PC-9 (cell line): Measurements from ENCODE around the gene CACNA1B. TPM values are rescaled to one million over a fixed set of nuclear protein-coding genes. Genes with fewer than 3 reads are reported as not detected.
"Not testable (repeated sequence)": the region's sequence is repeated elsewhere in the genome, so short reads cannot be mapped to it uniquely, and the experiment has no call there.

Source experiments
- BruUV-seq: library from RNA; stranded (reverse); fragments of 400-500 nt; replicated peaks from 2 replicates; lab custom pipeline; 2021; lab: Mats Ljungman, UMichigan
- CTCF ChIA-PET: fragments of 300-600 bp; sonication (Branson Sonifier 250); formaldehyde crosslinking; loops from one replicate; lab custom pipeline; 2022; ENCODE audit warnings: antibody characterized with exemption; lab: Charles Lee
- POLR2A ChIA-PET: fragments of 300-600 bp; sonication (Branson Sonifier 250); formaldehyde crosslinking; loops from one replicate; lab custom pipeline; 2022; ENCODE audit warnings: antibody characterized with exemption; ENCODE audit not compliant: unreplicated experiment; lab: Charles Lee
- DNase-seq, 2 experiments: peaks; one replicate each; pipeline versions ENCODE4 v3.0.0 to v3.0.0-alpha.2; 2015 to 2022; ENCODE audit warnings: mixed read lengths in 1 of 2
- H2AFZ ChIP-seq: fragments of 200-600 bp; sonication (generic); 2 replicates; pipeline ENCODE4 v1.8.1; 2017; ENCODE audit warnings: antibody characterized with exemption
- H3F3A ChIP-seq: fragments of 200-600 bp; sonication (generic); 2 replicates; pipeline ENCODE4 v1.8.1; 2017; ENCODE audit warnings: antibody characterized with exemption, mild to moderate bottlenecking, low read depth; ENCODE audit not compliant: insufficient read depth
- H3K27ac ChIP-seq: fragments of 200-600 bp; sonication (generic); 2 replicates; pipeline ENCODE4 v1.6.1; 2016; ENCODE audit warnings: mixed run types
- H3K27me3 ChIP-seq: fragments of 200-600 bp; sonication (generic); 2 replicates; pipeline ENCODE4 v1.6.1; 2016; ENCODE audit warnings: low read depth, mixed run types; ENCODE audit not compliant: insufficient read depth
- H3K36me3 ChIP-seq: fragments of 200-600 bp; sonication (generic); 2 replicates; pipeline ENCODE4 v1.6.1; 2016; ENCODE audit warnings: low read depth, mixed run types
- H3K4me1 ChIP-seq: fragments of 200-600 bp; sonication (generic); replicated peaks from 2 replicates; pipeline ENCODE4 v1.6.1; 2016; ENCODE audit warnings: mixed run types; ENCODE audit not compliant: insufficient read depth
- H3K4me2 ChIP-seq: fragments of 200-600 bp; sonication (generic); 2 replicates; pipeline ENCODE4 v1.6.1; 2017; ENCODE audit warnings: mixed run types
- H3K4me3 ChIP-seq: fragments of 200-600 bp; sonication (generic); 2 replicates; pipeline ENCODE4 v1.6.1; 2016; ENCODE audit warnings: mixed run types
- H3K79me2 ChIP-seq: fragments of 200-600 bp; sonication (generic); 2 replicates; pipeline ENCODE4 v1.6.1; 2017; ENCODE audit warnings: low read depth, mixed run types
- H3K9me2 ChIP-seq: fragments of 200-600 bp; sonication (generic); 2 replicates; pipeline ENCODE4 v1.8.1; 2017; ENCODE audit warnings: mild to moderate bottlenecking; ENCODE audit not compliant: insufficient read depth
- H3K9me3 ChIP-seq: fragments of 200-600 bp; sonication (generic); 2 replicates; pipeline ENCODE4 v1.8.1; 2016; ENCODE audit warnings: low read depth; ENCODE audit not compliant: insufficient read depth
- H4K20me1 ChIP-seq: fragments of 200-600 bp; sonication (generic); 2 replicates; pipeline ENCODE4 v1.8.1; 2017; ENCODE audit not compliant: insufficient read depth
- intact Hi-C: fragments of 100-400 bp; cut with micrococcal nuclease; formaldehyde crosslinking; loops from one replicate; pipeline ENCODE4 v1.10.0; 2022; ENCODE audit not compliant: unreplicated experiment
- total RNA-seq: library from RNA; stranded (reverse); gene quantifications from 2 replicates; pipeline ENCODE4 v1.2.3, GENCODE V29; 2021

CACNA1B gene
- total RNA-seq, 1 experiment from 2014 or later = not detected

DNA sequence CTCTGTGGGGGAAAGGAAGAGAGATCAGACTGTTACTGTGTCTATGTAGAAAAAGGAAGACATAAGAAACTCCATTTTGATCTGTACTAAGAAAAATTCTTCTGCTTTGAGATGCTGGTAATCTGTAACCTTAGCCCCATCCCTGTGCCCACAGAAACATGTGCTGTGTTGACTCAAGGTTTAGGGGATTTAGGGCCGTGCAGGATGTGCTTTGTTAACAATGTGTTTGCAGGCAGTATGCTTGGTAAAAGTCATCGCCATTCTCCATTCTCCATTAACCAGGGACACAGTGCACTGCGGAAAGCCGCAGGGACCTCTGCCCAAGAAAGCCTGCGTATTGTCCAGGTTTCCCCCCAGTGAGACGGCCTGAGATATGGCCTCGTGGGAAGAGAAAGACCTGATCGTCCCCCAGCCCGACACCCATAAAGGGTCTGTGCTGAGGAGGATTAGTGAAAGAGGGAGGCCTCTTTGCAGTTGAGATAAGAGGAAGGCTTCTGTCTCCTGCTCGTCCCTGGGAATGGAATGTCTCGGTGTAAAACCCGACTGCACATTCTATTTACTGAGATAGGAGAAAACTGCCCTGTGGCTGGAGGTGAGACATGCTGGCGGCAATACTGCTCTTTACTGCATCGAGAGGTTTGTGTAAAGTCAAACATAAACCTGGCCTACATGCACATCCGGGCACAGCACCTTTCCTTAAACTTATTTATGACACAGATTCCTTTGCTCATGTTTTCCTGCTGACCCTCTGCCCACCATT is 255.5 kb downstream of the CACNA1B start:
- H4K20me1 ChIP-seq, H3K79me2 ChIP-seq, H3K9me3 ChIP-seq, H3K4me2 ChIP-seq, H2AFZ ChIP-seq, intact Hi-C loops, H3K9me2 ChIP-seq, BruUV-seq, H3K4me1 ChIP-seq, H3K4me3 ChIP-seq, H3K36me3 ChIP-seq, DNase-seq, POLR2A ChIA-PET, H3F3A ChIP-seq, H3K27me3 ChIP-seq, H3K27ac ChIP-seq, CTCF ChIA-PET: not testable (repeated sequence)

DNA sequence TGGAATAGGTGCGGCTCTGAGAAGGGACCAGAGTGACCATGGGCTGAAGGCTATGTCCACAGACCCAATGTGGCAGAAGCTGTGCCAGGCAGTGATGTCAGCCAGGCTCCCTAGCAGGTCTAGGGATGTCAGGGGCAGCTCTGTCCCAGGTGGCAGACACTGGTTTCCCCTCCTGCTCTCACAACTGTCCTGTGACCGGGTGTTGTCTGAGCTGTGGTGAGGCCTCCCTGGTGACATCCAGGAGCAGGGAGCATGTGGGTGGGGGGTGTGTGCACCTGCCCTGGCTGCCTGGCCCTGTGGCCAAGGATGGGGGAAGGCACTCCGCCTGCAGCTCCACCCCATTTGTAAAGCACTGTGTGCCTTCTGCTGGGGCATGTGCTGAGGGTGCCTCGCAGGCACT is 257.0 kb downstream of the CACNA1B start:
- H3K4me2 ChIP-seq, H3K27ac ChIP-seq, BruUV-seq, H3K9me2 ChIP-seq, DNase-seq, H3K79me2 ChIP-seq, H3K4me1 ChIP-seq, intact Hi-C loops, H2AFZ ChIP-seq, H3K36me3 ChIP-seq, H3K9me3 ChIP-seq, H3K27me3 ChIP-seq, H3K4me3 ChIP-seq, H3F3A ChIP-seq, POLR2A ChIA-PET, H4K20me1 ChIP-seq, CTCF ChIA-PET: not testable (repeated sequence)

DNA sequence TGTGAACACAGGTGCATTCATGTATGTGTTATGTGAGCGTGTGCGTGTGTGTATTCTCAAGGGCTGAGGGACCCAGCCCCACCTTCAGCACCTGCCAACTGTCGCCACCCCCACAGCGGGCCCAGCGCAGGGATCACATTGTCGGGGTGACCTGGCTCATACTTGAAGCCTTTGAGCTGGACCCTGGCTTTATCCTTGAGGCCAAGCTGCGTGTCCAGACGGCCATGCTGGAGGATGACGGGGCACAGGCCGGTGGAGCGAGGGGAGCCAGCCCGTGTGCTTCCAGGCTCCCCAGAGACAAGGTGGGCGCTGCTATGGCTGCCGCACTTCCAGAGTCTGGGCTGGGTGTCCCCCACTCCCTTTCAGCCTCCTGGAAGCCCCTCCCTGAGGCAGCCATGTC is 261.5 kb downstream of the CACNA1B start:
- H3K9me3 ChIP-seq, CTCF ChIA-PET, POLR2A ChIA-PET, H3K36me3 ChIP-seq, H3K79me2 ChIP-seq, intact Hi-C loops, H3K4me1 ChIP-seq, H2AFZ ChIP-seq, H3K4me3 ChIP-seq, H3F3A ChIP-seq, DNase-seq, H3K27ac ChIP-seq, H3K4me2 ChIP-seq, H3K9me2 ChIP-seq, H4K20me1 ChIP-seq, BruUV-seq: not testable (repeated sequence)
- peaks cover 11% of the 10 kb centered on the region; the same call in 1 of the 2 replicates for H3K27me3 ChIP-seq

DNA sequence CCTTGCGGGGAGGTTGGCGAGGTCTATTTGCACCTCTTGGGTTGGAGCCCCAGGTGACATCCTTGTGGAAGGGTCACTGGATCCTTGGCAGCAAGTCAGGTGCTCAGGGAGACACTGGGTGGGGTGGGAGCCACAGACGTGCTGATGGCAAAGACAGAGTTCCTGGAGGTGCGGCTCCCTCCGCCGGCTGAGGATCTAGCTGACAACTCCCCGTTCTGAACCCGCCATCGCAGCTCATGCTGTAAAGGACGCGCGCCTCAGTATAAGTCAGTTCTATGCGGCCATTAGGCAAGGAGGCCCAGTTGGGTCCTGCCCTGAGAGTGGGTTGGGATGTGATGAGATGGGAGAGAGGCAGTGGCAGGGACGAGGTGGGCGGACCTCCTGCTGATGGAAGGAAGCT is 263.4 kb downstream of the CACNA1B start:
- H3K9me3 ChIP-seq, H3K4me3 ChIP-seq, BruUV-seq, CTCF ChIA-PET, DNase-seq, H3K4me2 ChIP-seq, H3K4me1 ChIP-seq, H3K36me3 ChIP-seq, H3K79me2 ChIP-seq, H3K27ac ChIP-seq, H4K20me1 ChIP-seq, H2AFZ ChIP-seq, intact Hi-C loops, H3F3A ChIP-seq, POLR2A ChIA-PET, H3K27me3 ChIP-seq, H3K9me2 ChIP-seq: not testable (repeated sequence)

DNA sequence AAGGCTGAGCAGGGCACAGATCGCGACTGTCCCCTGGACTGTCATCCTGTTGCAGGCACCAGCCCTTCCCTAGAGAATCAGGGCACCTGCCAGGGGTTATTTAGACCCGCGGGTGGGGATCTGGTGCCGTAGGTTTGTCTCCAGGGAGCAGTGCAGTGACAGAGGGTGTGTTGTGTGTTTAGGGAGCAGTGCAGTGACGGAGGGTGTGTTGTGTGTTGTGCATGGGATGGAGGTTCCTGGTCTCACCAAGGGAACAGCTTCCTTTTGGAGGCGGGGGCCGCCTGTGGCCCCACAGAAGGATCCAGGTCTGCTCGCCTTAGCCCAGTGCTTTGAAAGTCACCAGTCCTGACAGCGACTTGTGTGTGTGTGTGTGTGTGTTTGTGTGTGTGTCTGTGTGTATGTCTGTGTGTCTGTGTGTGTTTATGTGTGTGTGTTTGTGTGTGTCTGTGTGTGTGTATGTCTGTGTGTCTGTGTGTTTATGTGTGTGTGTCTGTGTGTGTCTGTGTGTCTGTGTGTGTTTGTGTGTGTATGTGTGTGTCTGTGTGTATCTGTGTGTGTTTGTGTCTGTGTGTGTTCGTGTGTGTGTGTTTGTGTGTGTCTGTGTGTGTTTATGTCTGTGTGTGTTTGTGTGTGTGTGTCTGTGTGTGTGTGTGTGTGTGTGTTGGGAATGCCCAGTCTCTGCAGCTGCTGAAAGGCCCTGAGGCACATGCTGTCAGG is 265.1 kb downstream of the CACNA1B start:
- H3K9me3 ChIP-seq, H3K27ac ChIP-seq, BruUV-seq, H3K27me3 ChIP-seq, H3K4me3 ChIP-seq, H3K4me1 ChIP-seq, H3K9me2 ChIP-seq, POLR2A ChIA-PET, DNase-seq, H4K20me1 ChIP-seq, H3K36me3 ChIP-seq, H3K4me2 ChIP-seq, H3F3A ChIP-seq, CTCF ChIA-PET, H3K79me2 ChIP-seq, intact Hi-C loops, H2AFZ ChIP-seq: not testable (repeated sequence)

DNA sequence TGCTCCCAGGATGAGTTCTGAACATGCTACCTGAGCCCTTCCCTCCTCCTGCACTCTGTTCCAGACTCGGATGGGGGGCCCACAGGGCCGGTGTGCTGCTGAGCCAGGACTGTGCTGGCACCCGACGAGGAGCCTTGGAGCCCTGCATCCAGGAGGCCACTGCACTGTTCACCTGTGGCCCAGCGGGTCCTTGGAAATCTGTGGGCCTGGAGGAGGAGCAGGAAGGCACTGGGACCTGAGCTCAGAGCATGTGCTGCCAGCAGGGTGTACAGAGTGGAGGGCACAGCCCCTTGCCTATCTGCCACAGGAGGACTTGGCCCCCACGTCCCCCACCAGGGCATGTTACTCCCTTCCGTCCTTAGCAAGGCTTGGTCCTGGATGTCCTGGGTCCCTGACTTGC is 265.9 kb downstream of the CACNA1B start:
- BruUV-seq, H3K79me2 ChIP-seq, H3K9me2 ChIP-seq, H3K27ac ChIP-seq, H4K20me1 ChIP-seq, H3K36me3 ChIP-seq, POLR2A ChIA-PET, H3F3A ChIP-seq, H3K4me2 ChIP-seq, H3K4me1 ChIP-seq, intact Hi-C loops, H3K4me3 ChIP-seq, H3K27me3 ChIP-seq, H3K9me3 ChIP-seq, DNase-seq, H2AFZ ChIP-seq, CTCF ChIA-PET: not testable (repeated sequence)

DNA sequence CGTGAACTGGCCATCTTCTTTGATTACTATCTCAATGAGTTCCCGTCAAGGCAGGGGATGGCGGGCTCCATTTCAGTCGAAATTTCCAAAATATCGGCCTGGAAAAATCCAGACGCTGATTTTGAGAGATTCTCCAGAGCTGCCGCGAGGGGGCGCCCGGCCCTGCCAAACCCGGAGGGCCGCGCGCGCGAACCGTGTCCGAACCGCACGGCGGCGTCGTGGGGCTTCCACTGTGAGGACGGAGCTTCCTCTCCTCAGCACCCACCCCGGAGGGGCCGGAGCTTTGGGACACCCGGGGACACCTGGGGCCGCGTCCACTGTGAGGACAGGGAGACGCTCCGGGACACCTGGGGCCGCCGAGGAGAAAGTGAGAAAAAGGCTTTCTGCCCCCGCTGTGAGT is 270.0 kb downstream of the CACNA1B start:
- H3K4me3 ChIP-seq, intact Hi-C loops, H3K27me3 ChIP-seq, BruUV-seq, H3F3A ChIP-seq, H2AFZ ChIP-seq, POLR2A ChIA-PET, DNase-seq, H3K4me2 ChIP-seq, H4K20me1 ChIP-seq, H3K9me2 ChIP-seq, H3K79me2 ChIP-seq, H3K27ac ChIP-seq, CTCF ChIA-PET, H3K9me3 ChIP-seq, H3K4me1 ChIP-seq, H3K36me3 ChIP-seq: not testable (repeated sequence)
